ENCODE results near the gene ITGA7. TPM values are rescaled to one million over a fixed set of nuclear protein-coding genes. Genes with fewer than 3 reads are reported as not detected.
A peak's percentile ranks its signal among the peaks of the same experiment; 100 is the strongest.

ITGA7 gene
- total RNA-seq, 1 donor from 2014 or later: 26.5 TPM

DNA sequence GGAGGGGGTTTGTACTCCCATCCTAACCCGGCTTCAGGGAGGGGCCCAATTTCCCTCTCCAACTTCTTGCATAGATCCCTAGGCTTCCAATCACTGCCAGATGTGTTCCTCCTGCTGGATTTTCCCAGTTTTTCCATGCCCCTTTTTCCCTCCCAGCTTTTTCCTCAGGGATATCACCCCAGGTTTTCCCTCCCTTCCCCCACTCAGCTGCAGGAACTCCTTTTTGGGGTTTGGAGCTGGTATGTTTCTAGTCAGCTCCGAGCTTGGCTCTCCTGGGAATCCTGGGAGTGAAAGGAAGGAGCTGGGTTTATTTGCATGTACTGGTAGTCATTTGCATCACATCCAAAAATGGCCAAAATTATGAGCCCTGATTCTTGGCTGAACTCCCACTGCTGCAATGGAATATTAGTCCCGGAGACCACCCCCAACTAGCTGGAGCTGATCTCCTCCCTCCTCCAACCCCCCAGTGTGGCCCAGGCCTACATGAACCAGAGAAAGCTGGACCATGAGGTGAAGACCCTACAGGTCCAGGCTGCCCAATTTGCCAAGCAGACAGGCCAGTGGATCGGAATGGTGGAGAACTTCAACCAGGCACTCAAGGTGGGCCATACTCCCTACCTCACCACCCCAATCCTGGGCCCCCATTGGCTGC lies 11.0 kb upstream of the ITGA7 start:
- Mint-ChIP-seq H3K27ac (ENCODE audit: unreplicated experiment) (no peak overlapping the region), H3K4me1 (ENCODE audit: low read depth, unreplicated experiment) (peaks cover 32% of the 10 kb centered on the region), H3K9me3 (ENCODE audit: unreplicated experiment) (no peaks in the 10 kb centered on the region), H3K27me3 (ENCODE audit: low read depth, unreplicated experiment) (no peaks in the 10 kb centered on the region), H3K36me3 (ENCODE audit: low read depth, unreplicated experiment) (peaks cover 8% of the 10 kb centered on the region), H3K4me3 (ENCODE audit: unreplicated experiment) (peak overlapping the region; percentile 84)
- Histone ChIP-seq H3K9me3 (ENCODE audit: insufficient read depth, low read depth, low read length) (no peaks in the 10 kb centered on the region), H2AFZ (ENCODE audit: low read depth, low read length) (no peak overlapping the region), H3K9ac (ENCODE audit: low read length) (peak overlapping the region; percentile 63), H3K4me2 (ENCODE audit: low read length) (peak overlapping the region; percentile 87), H4K20me1 (ENCODE audit: insufficient read depth, low read length) (peaks cover 17% of the 10 kb centered on the region), H3K27ac (ENCODE audit: low read depth, low read length) (peak overlapping the region; percentile 92), H3K36me3 (ENCODE audit: insufficient read depth, low read length) (peaks cover 6% of the 10 kb centered on the region), H3K27me3 (ENCODE audit: insufficient read depth, low read length) (no peaks in the 10 kb centered on the region), H3K4me1 (ENCODE audit: insufficient read depth, low read length) (peaks cover 65% of the 10 kb centered on the region), H3K4me3 (ENCODE audit: insufficient read depth, low read depth, low read length) (peak overlapping the region; percentile 37), H3K79me2 (ENCODE audit: insufficient read depth, low read length) (no peaks in the 10 kb centered on the region)
- DNase-seq (ENCODE audit: low read depth): no peak
- FAIRE-seq: no peak
- TF ChIP-seq, protein P1, sequence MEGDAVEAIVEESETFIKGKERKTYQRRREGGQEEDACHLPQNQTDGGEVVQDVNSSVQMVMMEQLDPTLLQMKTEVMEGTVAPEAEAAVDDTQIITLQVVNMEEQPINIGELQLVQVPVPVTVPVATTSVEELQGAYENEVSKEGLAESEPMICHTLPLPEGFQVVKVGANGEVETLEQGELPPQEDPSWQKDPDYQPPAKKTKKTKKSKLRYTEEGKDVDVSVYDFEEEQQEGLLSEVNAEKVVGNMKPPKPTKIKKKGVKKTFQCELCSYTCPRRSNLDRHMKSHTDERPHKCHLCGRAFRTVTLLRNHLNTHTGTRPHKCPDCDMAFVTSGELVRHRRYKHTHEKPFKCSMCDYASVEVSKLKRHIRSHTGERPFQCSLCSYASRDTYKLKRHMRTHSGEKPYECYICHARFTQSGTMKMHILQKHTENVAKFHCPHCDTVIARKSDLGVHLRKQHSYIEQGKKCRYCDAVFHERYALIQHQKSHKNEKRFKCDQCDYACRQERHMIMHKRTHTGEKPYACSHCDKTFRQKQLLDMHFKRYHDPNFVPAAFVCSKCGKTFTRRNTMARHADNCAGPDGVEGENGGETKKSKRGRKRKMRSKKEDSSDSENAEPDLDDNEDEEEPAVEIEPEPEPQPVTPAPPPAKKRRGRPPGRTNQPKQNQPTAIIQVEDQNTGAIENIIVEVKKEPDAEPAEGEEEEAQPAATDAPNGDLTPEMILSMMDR (IDR thresholded peaks at IDR 0.05; ENCODE audit: insufficient read depth, low read depth, low read length): no peak
- TF ChIP-seq EZH2 (IDR thresholded peaks at IDR 0.05; ENCODE audit: insufficient read depth, low read length): no peak

DNA sequence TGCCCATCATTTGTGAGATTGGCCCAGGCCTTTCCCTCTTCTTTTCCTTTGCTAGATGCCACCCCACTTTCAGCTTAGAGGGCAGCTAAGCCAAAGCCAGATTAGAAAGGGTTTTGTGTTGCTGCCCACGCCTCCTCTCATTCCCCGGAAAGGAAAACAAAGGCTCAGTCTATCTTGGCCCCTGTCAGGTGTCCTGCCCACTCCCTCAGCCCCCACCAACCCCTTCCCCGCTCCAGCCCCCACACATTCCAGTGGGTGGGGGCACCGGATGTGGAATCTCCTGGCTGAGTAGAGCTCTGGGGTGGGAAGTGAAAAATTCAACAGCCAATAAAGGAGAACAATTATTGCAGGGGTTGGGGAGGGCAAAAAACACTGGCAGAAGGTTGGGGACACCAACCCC lies 10.3 kb upstream of the ITGA7 start:
- peaks cover 68% of the 10 kb centered on the region for H3K4me1 ChIP-seq (ENCODE audit: insufficient read depth, low read length)
- H3K4me2 ChIP-seq (ENCODE audit: low read length): peak overlapping the region; percentile 87
- TF ChIP-seq, protein P1 (IDR thresholded peaks at IDR 0.05; ENCODE audit: insufficient read depth, low read depth, low read length): no peak
- no peak for TF ChIP-seq EZH2 (IDR thresholded peaks at IDR 0.05; ENCODE audit: insufficient read depth, low read length)
- peaks cover under 1% of the 10 kb centered on the region for H3K36me3 Mint-ChIP-seq (ENCODE audit: low read depth, unreplicated experiment)
- no peak overlapping the region for H2AFZ ChIP-seq (ENCODE audit: low read depth, low read length)
- no peaks in the 10 kb centered on the region for H3K27me3 ChIP-seq (ENCODE audit: insufficient read depth, low read length)
- no peaks in the 10 kb centered on the region for H3K9me3 ChIP-seq (ENCODE audit: insufficient read depth, low read depth, low read length)
- no peaks in the 10 kb centered on the region for H3K9me3 Mint-ChIP-seq (ENCODE audit: unreplicated experiment)
- H4K20me1 ChIP-seq (ENCODE audit: insufficient read depth, low read length): peaks cover 9% of the 10 kb centered on the region
- peak overlapping the region; percentile 92 for H3K27ac ChIP-seq (ENCODE audit: low read depth, low read length)
- peak overlapping the region; percentile 37 for H3K4me3 ChIP-seq (ENCODE audit: insufficient read depth, low read depth, low read length)
- peaks cover 3% of the 10 kb centered on the region for H3K27me3 Mint-ChIP-seq (ENCODE audit: low read depth, unreplicated experiment)
- peak overlapping the region; percentile 63 for H3K9ac ChIP-seq (ENCODE audit: low read length)
- H3K27ac Mint-ChIP-seq (ENCODE audit: unreplicated experiment): peak overlapping the region; percentile 88
- peak; percentile 39 for DNase-seq (ENCODE audit: low read depth)
- peak overlapping the region; percentile 84 for H3K4me3 Mint-ChIP-seq (ENCODE audit: unreplicated experiment)
- no peak for FAIRE-seq
- peaks cover 35% of the 10 kb centered on the region for H3K4me1 Mint-ChIP-seq (ENCODE audit: low read depth, unreplicated experiment)
- no peaks in the 10 kb centered on the region for H3K36me3 ChIP-seq (ENCODE audit: insufficient read depth, low read length)
- no peaks in the 10 kb centered on the region for H3K79me2 ChIP-seq (ENCODE audit: insufficient read depth, low read length)

All from astrocyte (in vitro differentiated cells and primary cell).